Measurements from ENCODE around the gene PRKAR1B.

DNA sequence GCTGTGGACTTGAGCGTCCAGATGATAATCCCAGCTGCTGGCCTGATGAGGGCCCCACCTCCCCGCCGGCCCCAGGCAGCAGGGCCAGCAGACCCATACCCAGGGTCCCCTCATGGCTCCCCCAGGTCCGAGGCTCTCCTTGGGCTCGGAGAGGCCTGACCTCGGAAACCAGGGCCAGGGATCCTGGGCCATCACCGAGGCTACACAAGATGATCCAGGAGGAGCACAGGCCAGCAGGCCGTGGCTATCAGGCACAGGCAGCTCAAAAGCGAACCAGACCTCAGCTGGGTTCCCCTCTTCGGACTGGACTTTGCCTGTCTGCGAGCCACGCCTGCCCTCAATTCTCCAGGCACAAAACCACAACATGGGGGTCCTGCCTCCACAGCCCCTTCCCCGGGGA is 224.8 kb downstream of the PRKAR1B start:
- TF ChIP-seq, protein P1, sequence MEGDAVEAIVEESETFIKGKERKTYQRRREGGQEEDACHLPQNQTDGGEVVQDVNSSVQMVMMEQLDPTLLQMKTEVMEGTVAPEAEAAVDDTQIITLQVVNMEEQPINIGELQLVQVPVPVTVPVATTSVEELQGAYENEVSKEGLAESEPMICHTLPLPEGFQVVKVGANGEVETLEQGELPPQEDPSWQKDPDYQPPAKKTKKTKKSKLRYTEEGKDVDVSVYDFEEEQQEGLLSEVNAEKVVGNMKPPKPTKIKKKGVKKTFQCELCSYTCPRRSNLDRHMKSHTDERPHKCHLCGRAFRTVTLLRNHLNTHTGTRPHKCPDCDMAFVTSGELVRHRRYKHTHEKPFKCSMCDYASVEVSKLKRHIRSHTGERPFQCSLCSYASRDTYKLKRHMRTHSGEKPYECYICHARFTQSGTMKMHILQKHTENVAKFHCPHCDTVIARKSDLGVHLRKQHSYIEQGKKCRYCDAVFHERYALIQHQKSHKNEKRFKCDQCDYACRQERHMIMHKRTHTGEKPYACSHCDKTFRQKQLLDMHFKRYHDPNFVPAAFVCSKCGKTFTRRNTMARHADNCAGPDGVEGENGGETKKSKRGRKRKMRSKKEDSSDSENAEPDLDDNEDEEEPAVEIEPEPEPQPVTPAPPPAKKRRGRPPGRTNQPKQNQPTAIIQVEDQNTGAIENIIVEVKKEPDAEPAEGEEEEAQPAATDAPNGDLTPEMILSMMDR (IDR thresholded peaks at IDR 0.05; ENCODE audit: insufficient read depth, low read depth, low read length) = no peak
- no peak for TF ChIP-seq EZH2 (IDR thresholded peaks at IDR 0.05; ENCODE audit: insufficient read depth, low read length)

Measured in astrocyte (in vitro differentiated cells and primary cell).